DND-41 (cell line): ENCODE data around the gene ZFPM1.

Experiments used
- EZH2 ChIP-seq: IDR thresholded peaks from 3 replicates; pipeline ENCODE4 v1.6.1; 2012; ENCODE audit warnings: borderline replicate concordance, low read depth, mild to moderate bottlenecking, moderate library complexity, low read length, inconsistent platforms; ENCODE audit not compliant: severe bottlenecking
- TF ChIP-seq, protein P1 (sequence below): IDR thresholded peaks from 2 replicates; pipeline ENCODE4 v1.5.1; 2012; ENCODE audit warnings: borderline replicate concordance, low read length, moderate library complexity, mild to moderate bottlenecking; ENCODE audit not compliant: poor library complexity, severe bottlenecking; ENCODE audit errors: extremely low read depth

DNA sequence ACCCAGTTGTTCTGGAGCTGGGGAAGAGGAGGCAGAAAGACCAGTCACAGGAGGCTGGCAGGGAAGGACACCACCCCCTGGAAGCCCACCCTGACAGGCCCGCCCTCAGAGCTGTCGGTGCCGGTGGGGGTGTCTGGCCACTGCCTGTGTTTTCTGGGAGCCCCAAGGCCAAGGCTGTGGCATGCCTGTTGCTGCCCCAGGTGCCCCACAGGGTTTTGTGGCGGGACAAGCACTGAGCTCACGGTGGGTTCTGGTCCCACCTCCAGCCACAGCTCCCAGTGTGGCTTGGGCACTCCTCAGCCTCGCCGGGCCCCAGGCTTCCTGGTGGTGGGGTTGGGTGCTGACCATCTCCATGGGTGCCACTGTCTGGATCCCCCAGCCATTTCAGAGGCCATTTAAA, 58.0 kb downstream of the ZFPM1 start:
- TF ChIP-seq EZH2 = no peak
- TF ChIP-seq, protein P1, sequence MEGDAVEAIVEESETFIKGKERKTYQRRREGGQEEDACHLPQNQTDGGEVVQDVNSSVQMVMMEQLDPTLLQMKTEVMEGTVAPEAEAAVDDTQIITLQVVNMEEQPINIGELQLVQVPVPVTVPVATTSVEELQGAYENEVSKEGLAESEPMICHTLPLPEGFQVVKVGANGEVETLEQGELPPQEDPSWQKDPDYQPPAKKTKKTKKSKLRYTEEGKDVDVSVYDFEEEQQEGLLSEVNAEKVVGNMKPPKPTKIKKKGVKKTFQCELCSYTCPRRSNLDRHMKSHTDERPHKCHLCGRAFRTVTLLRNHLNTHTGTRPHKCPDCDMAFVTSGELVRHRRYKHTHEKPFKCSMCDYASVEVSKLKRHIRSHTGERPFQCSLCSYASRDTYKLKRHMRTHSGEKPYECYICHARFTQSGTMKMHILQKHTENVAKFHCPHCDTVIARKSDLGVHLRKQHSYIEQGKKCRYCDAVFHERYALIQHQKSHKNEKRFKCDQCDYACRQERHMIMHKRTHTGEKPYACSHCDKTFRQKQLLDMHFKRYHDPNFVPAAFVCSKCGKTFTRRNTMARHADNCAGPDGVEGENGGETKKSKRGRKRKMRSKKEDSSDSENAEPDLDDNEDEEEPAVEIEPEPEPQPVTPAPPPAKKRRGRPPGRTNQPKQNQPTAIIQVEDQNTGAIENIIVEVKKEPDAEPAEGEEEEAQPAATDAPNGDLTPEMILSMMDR = no peak
